Right lobe of liver (tissue), 4 donors: ENCODE results near the gene DRGX.

Experiments used
- POLR2A ChIP-seq: fragments of 450-650 bp; IDR thresholded peaks from one replicate; pipeline ENCODE4 v1.6.1; 2017; ENCODE audit warnings: antibody characterized with exemption, mild to moderate bottlenecking
- TF ChIP-seq, protein P1 (sequence below), 4 donors: fragments of 200-600 bp in 3 of 4; fragments of 450-650 bp in 1 of 4; IDR thresholded peaks; one replicate each; pipeline versions ENCODE4 v1.5.1 to v1.8.0; 2016 to 2022; ENCODE audit warnings: antibody characterized with exemption in 4 of 4, mild to moderate bottlenecking in 2 of 4
- donor health status: DM: no; HTN: no; CAD: no.
- donor health status: DM: no; HTN: no; CAD: no.
- donor health status: DM: no; HTN: yes; CAD: no.

DNA sequence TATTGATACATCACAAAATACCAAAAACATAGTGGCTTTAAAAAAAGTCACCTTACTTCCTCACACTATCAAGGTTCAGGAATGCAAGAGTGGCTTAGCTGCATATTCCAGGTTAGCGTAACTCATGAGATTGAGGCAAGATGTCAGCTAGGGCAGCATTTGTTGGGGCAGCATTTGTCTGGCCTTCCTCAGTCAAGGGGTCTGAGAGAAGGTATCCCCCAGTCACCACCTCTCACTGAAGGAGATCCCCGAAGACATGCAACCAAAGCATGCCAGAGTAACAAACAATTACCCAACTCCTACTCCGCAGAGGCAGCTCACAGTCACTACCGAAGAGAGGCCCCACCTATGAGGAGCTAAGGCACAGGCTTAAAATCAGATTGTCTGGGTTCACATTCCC lies 48.5 kb downstream of the DRGX start:
- TF ChIP-seq, protein P1, sequence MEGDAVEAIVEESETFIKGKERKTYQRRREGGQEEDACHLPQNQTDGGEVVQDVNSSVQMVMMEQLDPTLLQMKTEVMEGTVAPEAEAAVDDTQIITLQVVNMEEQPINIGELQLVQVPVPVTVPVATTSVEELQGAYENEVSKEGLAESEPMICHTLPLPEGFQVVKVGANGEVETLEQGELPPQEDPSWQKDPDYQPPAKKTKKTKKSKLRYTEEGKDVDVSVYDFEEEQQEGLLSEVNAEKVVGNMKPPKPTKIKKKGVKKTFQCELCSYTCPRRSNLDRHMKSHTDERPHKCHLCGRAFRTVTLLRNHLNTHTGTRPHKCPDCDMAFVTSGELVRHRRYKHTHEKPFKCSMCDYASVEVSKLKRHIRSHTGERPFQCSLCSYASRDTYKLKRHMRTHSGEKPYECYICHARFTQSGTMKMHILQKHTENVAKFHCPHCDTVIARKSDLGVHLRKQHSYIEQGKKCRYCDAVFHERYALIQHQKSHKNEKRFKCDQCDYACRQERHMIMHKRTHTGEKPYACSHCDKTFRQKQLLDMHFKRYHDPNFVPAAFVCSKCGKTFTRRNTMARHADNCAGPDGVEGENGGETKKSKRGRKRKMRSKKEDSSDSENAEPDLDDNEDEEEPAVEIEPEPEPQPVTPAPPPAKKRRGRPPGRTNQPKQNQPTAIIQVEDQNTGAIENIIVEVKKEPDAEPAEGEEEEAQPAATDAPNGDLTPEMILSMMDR (IDR thresholded peaks at IDR 0.05), result no peak
- TF ChIP-seq POLR2A, result no peak
